K562 (cell line): Measurements from ENCODE around the gene KSR2. TPM values are rescaled to one million over a fixed set of nuclear protein-coding genes. Genes with fewer than 3 reads are reported as not detected.

Source experiments
- ATAC-seq: fragments of 200-7000 bp; cut with Tn5 transposase; 3 replicates; pipeline ENCODE4 v1.9.1; 2020; ENCODE audit warnings: moderate library complexity
- BruUV-seq: library from RNA; stranded (reverse); fragments of 400-500 nt; replicated peaks from 2 replicates; lab custom pipeline; 2021; lab: Mats Ljungman, UMichigan
- CTCF ChIA-PET: fragments of 300-600 bp; formaldehyde crosslinking; extraction: SDS; loops from one replicate; lab custom pipeline; 2021; ENCODE audit warnings: low intra/inter-chr PET ratio; lab: Yijun Ruan, JAX
- POLR2A ChIA-PET: fragments of 300-600, 350-650 bp; sonication (Branson Sonifier 250); formaldehyde crosslinking; extraction: SDS; loops from one replicate; lab custom pipeline; 2021; ENCODE audit warnings: antibody characterized with exemption, inconsistent platforms; lab: Yijun Ruan, JAX
- DNase-seq, 4 experiments: peaks; one replicate each; pipeline versions ENCODE4 v3.0.0 to v3.0.0-alpha.2; 2011 to 2018; ENCODE audit warnings: low spot score in 3 of 4, mixed read lengths in 3 of 4; ENCODE audit errors: extremely low read depth in 1 of 4
- FAIRE-seq: peaks from 2 replicates; lab custom pipeline; 2011; peaks lifted over from hg19 to GRCh38; lab: Jason Lieb, UNC
- H2AFZ ChIP-seq: 2 replicates; pipeline ENCODE4 v1.6.0; 2011; ENCODE audit warnings: low read depth, low read length, control low read depth, inconsistent platforms
- H3K27ac ChIP-seq: fragments of 200-600 bp; 3 replicates; pipeline ENCODE4 v1.8.0; 2011; ENCODE audit warnings: low read depth, mild to moderate bottlenecking, control low read depth, inconsistent platforms, low read length, moderate library complexity, mixed read lengths; ENCODE audit errors: extremely low read depth
- H3K27me3 ChIP-seq, 2 experiments: fragments of 300-600 bp in 1 of 2; 2 replicates in 1 of 2; 3 replicates in 1 of 2; pipeline versions ENCODE4 v1.6.0 to v1.8.0; 2011; ENCODE audit warnings: inconsistent platforms in 2 of 2, low read length in 2 of 2, mild to moderate bottlenecking in 1 of 2, mixed read lengths in 1 of 2, moderate library complexity in 1 of 2; ENCODE audit not compliant: control insufficient read depth in 2 of 2, insufficient read depth in 2 of 2
- H3K36me3 ChIP-seq: fragments of 300-600 bp; 3 replicates; pipeline ENCODE4 v1.8.0; 2011; ENCODE audit warnings: mild to moderate bottlenecking, low read length, inconsistent platforms; ENCODE audit not compliant: control insufficient read depth, insufficient read depth
- H3K4me1 ChIP-seq, 2 experiments: fragments of 200-600 bp in 1 of 2; replicated peaks in 1 of 2; 2 replicates in 1 of 2; 3 replicates in 1 of 2; pipeline versions ENCODE4 v1.5.1 to v1.8.0; 2011; ENCODE audit warnings: inconsistent platforms in 2 of 2, low read length in 2 of 2, mild to moderate bottlenecking in 1 of 2, mixed read lengths in 1 of 2, moderate library complexity in 1 of 2; ENCODE audit not compliant: control insufficient read depth in 2 of 2, insufficient read depth in 2 of 2
- H3K4me2 ChIP-seq: 2 replicates; pipeline ENCODE4 v1.6.1; 2011; ENCODE audit warnings: low read length, control low read depth, inconsistent platforms, mixed read lengths; ENCODE audit not compliant: insufficient read depth
- H3K4me3 ChIP-seq: fragments of 200-600 bp; sonication (generic), shearing (Covaris generic); 2 replicates; pipeline ENCODE4 v1.5.1; 2016; ENCODE audit warnings: control low read depth, inconsistent platforms
- H3K79me2 ChIP-seq: fragments of 200-600 bp; 3 replicates; pipeline ENCODE4 v1.8.0; 2011; ENCODE audit warnings: low read length, inconsistent platforms; ENCODE audit not compliant: control insufficient read depth, insufficient read depth
- H3K9ac ChIP-seq, 2 experiments: 2 replicates each; pipeline versions ENCODE4 v1.6.0 to v1.6.1; 2011; ENCODE audit warnings: low read depth in 2 of 2, low read length in 2 of 2, control low read depth in 1 of 2, inconsistent platforms in 1 of 2, mild to moderate bottlenecking in 1 of 2, mixed read lengths in 1 of 2; ENCODE audit not compliant: insufficient read depth in 1 of 2
- H3K9me1 ChIP-seq: one replicate; pipeline ENCODE4 v1.6.0; 2011; ENCODE audit warnings: inconsistent platforms, mild to moderate bottlenecking, low read length, moderate library complexity; ENCODE audit not compliant: control insufficient read depth, insufficient read depth
- H3K9me3 ChIP-seq: replicated peaks from 2 replicates; pipeline ENCODE4 v1.5.1; 2011; ENCODE audit warnings: low read depth, low read length, inconsistent platforms; ENCODE audit not compliant: control insufficient read depth, insufficient read depth
- H4K20me1 ChIP-seq: replicated peaks from 2 replicates; pipeline ENCODE4 v1.6.1; 2011; ENCODE audit warnings: low read length, inconsistent platforms, mixed read lengths; ENCODE audit not compliant: control insufficient read depth, insufficient read depth
- ATF7 ChIP-seq: fragments of 450-650 bp; IDR thresholded peaks from 2 replicates; pipeline ENCODE4 v1.7.1; 2014; ENCODE audit warnings: mild to moderate bottlenecking, moderate library complexity
- POLR2G ChIP-seq: fragments of 200-400 bp; formaldehyde crosslinking; IDR thresholded peaks from 2 replicates; pipeline ENCODE4 v1.6.1; 2017; ENCODE audit warnings: low read depth, mild to moderate bottlenecking, antibody characterized with exemption, low read length, moderate library complexity
- PYGO2 ChIP-seq: fragments of 450-650 bp; IDR thresholded peaks from 2 replicates; pipeline ENCODE4 v1.6.1; 2016; ENCODE audit warnings: mild to moderate bottlenecking, missing genetic modification characterization, moderate library complexity, missing compliant biosample characterization
- SOX6 ChIP-seq: fragments of 450-650 bp; IDR thresholded peaks from 2 replicates; pipeline ENCODE4 v1.6.1; 2014; ENCODE audit warnings: mild to moderate bottlenecking
- ZBTB26 ChIP-seq: fragments of 450-650 bp; formaldehyde crosslinking; IDR thresholded peaks from 2 replicates; pipeline ENCODE4 v1.4.0; 2022; ENCODE audit warnings: missing genetic modification characterization
- WGBS: fragments of 100-300 bp; shearing (Covaris generic); methylation state at CpG from one replicate; pipeline ENCODE4 v1.1.6; 2016; ENCODE audit warnings: low coverage, mixed read lengths; ENCODE audit not compliant: insufficient coverage; ENCODE audit errors: missing lambda C conversion rate; 5-methylcytosine and 5-hydroxymethylcytosine counted together
- in situ Hi-C: fragments of 300-500 bp; cut with MboI; formaldehyde crosslinking; loops from 4 replicates; pipeline ENCODE4 v1.15.0; 2018; ENCODE audit warnings: inconsistent platforms, mixed read lengths
- intact Hi-C: fragments of 100-400 bp; cut with micrococcal nuclease; formaldehyde crosslinking; loops from 2 replicates; pipeline ENCODE4 v1.14.2; 2022
- polyA plus RNA-seq, 8 experiments: library from polyadenylated mRNA; depleted of rRNA in 4 of 8; stranded (reverse) in 5 of 8; unstranded in 3 of 8; fragments of >200 nt; fragmentation: Nextera tagmentation in 2 of 8; fragmentation: Illumina TruSeq in 1 of 8; extraction: Ambion mirVana in 2 of 8; extraction: Trizol in 1 of 8; gene quantifications; 2 replicates each; pipeline versions ENCODE4 v1.2.1 to v1.2.3, GENCODE V29; 2011 to 2014; ENCODE audit warnings: inconsistent platforms in 1 of 8, missing spikeins in 1 of 8
- total RNA-seq, 7 experiments: library from RNA; depleted of rRNA in 6 of 7; stranded (reverse); fragments of >200 nt in 6 of 7; fragmentation: Illumina TruSeq in 2 of 7; extraction: Trizol in 2 of 7; gene quantifications; 2 replicates each; pipeline versions ENCODE4 v1.2.1 to v1.2.3, GENCODE V29; 2011 to 2021; ENCODE audit warnings: low replicate concordance in 1 of 7
- TF ChIP-seq, protein P1 (sequence below), 3 experiments: IDR thresholded peaks in 2 of 3; conservative IDR thresholded peaks in 1 of 3; 2 replicates each; pipeline ENCODE4 v1.5.1; 2011 to 2012; ENCODE audit warnings: low read length in 3 of 3, mild to moderate bottlenecking in 3 of 3, control low read depth in 2 of 3, improper control_type of control experiment in 1 of 3, inconsistent platforms in 1 of 3, low read depth in 1 of 3, mixed read lengths in 1 of 3, moderate library complexity in 1 of 3; ENCODE audit not compliant: insufficient read depth in 2 of 3
- TF ChIP-seq, protein P2 (sequence below), 2 experiments: fragments of 150-350 bp in 1 of 2; IDR thresholded peaks; 2 replicates each; pipeline ENCODE4 v1.6.1; 2012 to 2016; ENCODE audit warnings: low read depth in 2 of 2, low read length in 2 of 2, mild to moderate bottlenecking in 1 of 2, moderate library complexity in 1 of 2

KSR2 gene
- total and polyA plus RNA-seq, 9 of the 15 experiments (the other 6 are each of a cell fraction or from before 2014, with no cell fraction given), result not detected

DNA sequence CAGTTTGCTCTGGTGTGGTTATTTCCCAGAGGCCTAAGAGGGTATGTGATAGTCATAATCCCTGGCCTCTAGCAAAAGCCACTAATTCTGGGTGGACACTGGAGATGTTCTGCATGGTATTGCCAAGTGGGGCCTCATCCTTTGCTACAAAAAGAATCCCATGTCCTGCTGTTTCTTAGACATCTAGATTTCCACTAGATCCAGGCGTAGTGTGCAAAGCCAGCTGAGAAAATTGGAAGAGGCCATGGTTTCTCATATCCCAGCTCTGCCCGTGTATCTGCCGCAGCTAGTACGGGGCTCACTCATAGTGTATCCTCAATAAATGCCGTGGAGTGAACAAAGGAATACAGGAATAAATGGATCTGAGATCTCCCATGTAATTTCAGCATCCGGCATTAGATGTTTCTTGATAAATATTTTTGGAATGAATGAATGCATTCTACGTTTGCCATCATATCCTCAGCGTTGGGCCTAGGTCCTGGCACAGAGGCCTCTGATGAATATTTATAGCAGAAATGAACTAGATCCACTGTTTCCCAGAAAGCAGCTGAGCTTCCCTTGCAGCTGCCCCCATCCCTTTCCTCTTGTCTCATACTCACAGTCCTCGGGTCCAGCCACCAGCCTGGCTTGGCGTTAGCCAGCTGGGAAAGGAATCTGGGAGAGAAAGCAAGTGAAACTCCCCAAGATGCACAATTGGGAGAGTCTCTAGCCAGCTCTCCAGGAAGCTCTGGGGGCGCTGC lies 531.1 kb downstream of the KSR2 start:
- H3K4me2 ChIP-seq, result no peak overlapping the region
- H3K9me3 ChIP-seq, result no peaks in the 10 kb centered on the region
- no peaks in the 10 kb centered on the region for H3K36me3 ChIP-seq
- H3K4me1 ChIP-seq, result peaks cover 0 to 5% of the 10 kb centered on the region in 2 experiments; a peak in 1 of 5 replicates
- H4K20me1 ChIP-seq, result no peaks in the 10 kb centered on the region
- ATAC-seq, result no peak
- DNase-seq, result no peak
- H3K9me1 ChIP-seq, result no peaks in the 10 kb centered on the region
- H2AFZ ChIP-seq, result no peak overlapping the region
- H3K9ac ChIP-seq, result no peak overlapping the region
- in situ Hi-C loops, result no loop called here
- TF ChIP-seq ATF7 (no peak), PYGO2 (tag) (no peak)
- under 1% methylated on average over 11 of the region's 11 CpGs for WGBS
- FAIRE-seq, result no peak
- ChIA-PET CTCF (no interaction called here), POLR2A (no interaction called here)
- intact Hi-C loops, result no loop called here
- BruUV-seq, result no TSS peak
- no peak overlapping the region for H3K27ac ChIP-seq
- no peaks in the 10 kb centered on the region for H3K79me2 ChIP-seq
- H3K4me3 ChIP-seq, result no peak overlapping the region
- peaks cover 0 to 17% of the 10 kb centered on the region in 2 experiments; a peak in 2 of 5 replicates for H3K27me3 ChIP-seq

GRCh38 chr12:117433878-117434277 lies 534.9 kb downstream of the KSR2 start:
- POLR2A ChIA-PET, result no interaction called here
- Histone ChIP-seq H2AFZ (no peak overlapping the region), H3K79me2 (no peaks in the 10 kb centered on the region), H3K27me3 (peaks cover 0 to under 1% of the 10 kb centered on the region in 2 experiments; a peak in 1 of 5 replicates), H3K4me1 (no peaks in the 10 kb centered on the region), H3K27ac (no peak overlapping the region), H3K9me3 (no peaks in the 10 kb centered on the region), H4K20me1 (no peaks in the 10 kb centered on the region), H3K4me3 (no peak overlapping the region), H3K9ac (no peak overlapping the region), H3K4me2 (no peak overlapping the region), H3K36me3 (no peaks in the 10 kb centered on the region), H3K9me1 (no peaks in the 10 kb centered on the region)
- no peak for DNase-seq
- intact Hi-C loops, result no loop called here
- ATAC-seq, result no peak
- BruUV-seq, result no TSS peak
- in situ Hi-C loops, result no loop called here
- CTCF ChIA-PET, result no interaction called here
- 0% methylated on average over 3 of the region's 3 CpGs for WGBS
- no peak for FAIRE-seq
- TF ChIP-seq SOX6, result no peak
- TF ChIP-seq, protein P1, sequence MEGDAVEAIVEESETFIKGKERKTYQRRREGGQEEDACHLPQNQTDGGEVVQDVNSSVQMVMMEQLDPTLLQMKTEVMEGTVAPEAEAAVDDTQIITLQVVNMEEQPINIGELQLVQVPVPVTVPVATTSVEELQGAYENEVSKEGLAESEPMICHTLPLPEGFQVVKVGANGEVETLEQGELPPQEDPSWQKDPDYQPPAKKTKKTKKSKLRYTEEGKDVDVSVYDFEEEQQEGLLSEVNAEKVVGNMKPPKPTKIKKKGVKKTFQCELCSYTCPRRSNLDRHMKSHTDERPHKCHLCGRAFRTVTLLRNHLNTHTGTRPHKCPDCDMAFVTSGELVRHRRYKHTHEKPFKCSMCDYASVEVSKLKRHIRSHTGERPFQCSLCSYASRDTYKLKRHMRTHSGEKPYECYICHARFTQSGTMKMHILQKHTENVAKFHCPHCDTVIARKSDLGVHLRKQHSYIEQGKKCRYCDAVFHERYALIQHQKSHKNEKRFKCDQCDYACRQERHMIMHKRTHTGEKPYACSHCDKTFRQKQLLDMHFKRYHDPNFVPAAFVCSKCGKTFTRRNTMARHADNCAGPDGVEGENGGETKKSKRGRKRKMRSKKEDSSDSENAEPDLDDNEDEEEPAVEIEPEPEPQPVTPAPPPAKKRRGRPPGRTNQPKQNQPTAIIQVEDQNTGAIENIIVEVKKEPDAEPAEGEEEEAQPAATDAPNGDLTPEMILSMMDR (IDR thresholded peaks at IDR 0.05 in 2 of 3, conservative IDR thresholded peaks at IDR 0.05 in 1 of 3; ENCODE audit: insufficient read depth in 2 of 3, low read depth in 1 of 3, low read length in 3 of 3), result no peak
- TF ChIP-seq, protein P2, sequence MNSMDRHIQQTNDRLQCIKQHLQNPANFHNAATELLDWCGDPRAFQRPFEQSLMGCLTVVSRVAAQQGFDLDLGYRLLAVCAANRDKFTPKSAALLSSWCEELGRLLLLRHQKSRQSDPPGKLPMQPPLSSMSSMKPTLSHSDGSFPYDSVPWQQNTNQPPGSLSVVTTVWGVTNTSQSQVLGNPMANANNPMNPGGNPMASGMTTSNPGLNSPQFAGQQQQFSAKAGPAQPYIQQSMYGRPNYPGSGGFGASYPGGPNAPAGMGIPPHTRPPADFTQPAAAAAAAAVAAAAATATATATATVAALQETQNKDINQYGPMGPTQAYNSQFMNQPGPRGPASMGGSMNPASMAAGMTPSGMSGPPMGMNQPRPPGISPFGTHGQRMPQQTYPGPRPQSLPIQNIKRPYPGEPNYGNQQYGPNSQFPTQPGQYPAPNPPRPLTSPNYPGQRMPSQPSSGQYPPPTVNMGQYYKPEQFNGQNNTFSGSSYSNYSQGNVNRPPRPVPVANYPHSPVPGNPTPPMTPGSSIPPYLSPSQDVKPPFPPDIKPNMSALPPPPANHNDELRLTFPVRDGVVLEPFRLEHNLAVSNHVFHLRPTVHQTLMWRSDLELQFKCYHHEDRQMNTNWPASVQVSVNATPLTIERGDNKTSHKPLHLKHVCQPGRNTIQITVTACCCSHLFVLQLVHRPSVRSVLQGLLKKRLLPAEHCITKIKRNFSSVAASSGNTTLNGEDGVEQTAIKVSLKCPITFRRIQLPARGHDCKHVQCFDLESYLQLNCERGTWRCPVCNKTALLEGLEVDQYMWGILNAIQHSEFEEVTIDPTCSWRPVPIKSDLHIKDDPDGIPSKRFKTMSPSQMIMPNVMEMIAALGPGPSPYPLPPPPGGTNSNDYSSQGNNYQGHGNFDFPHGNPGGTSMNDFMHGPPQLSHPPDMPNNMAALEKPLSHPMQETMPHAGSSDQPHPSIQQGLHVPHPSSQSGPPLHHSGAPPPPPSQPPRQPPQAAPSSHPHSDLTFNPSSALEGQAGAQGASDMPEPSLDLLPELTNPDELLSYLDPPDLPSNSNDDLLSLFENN (IDR thresholded peaks at IDR 0.05; ENCODE audit: low read depth in 2 of 2, low read length in 2 of 2), result no peak
- no peak for TF ChIP-seq ZBTB26
- no peak for TF ChIP-seq POLR2G
